Breast epithelium (tissue), 4 donors: ENCODE data around the gene SLX4IP. TPM values are rescaled to one million over a fixed set of nuclear protein-coding genes. Genes with fewer than 3 reads are reported as not detected.

Experiments
- DNase-seq, 2 donors: peaks; one replicate each; pipeline ENCODE4 v3.0.0-alpha.2; 2019; ENCODE audit warnings: low spot score in 2 of 2
- H3K27ac ChIP-seq, 2 donors: fragments of 200-600 bp; sonication (generic) in 1 of 2; one replicate each; pipeline ENCODE4 v1.5.1; 2016 to 2019; ENCODE audit warnings: mild to moderate bottlenecking in 1 of 2
- H3K27me3 ChIP-seq, 2 donors: fragments of 200-600 bp; sonication (generic) in 1 of 2; one replicate each; pipeline versions ENCODE4 v1.5.1 to v1.6.0; 2017 to 2019; ENCODE audit warnings: control low read depth in 1 of 2, mild to moderate bottlenecking in 1 of 2
- H3K36me3 ChIP-seq: fragments of 200-600 bp; one replicate; pipeline ENCODE4 v1.5.1; 2019
- H3K4me1 ChIP-seq, 2 donors: fragments of 200-600 bp; sonication (generic); one replicate each; pipeline ENCODE4 v1.5.1; 2016 to 2019; ENCODE audit warnings: control low read depth in 1 of 2
- H3K4me3 ChIP-seq, 3 donors: fragments of 200-600 bp; sonication (generic); 1 replicate in 2 of 3; 2 replicates in 1 of 3; pipeline ENCODE4 v1.5.1; 2016 to 2019; ENCODE audit warnings: mild to moderate bottlenecking in 3 of 3, moderate library complexity in 2 of 3
- H3K9me3 ChIP-seq, 2 donors: fragments of 200-600 bp; sonication (generic) in 1 of 2; one replicate each; pipeline ENCODE4 v1.5.1; 2016 to 2019; ENCODE audit warnings: control low read depth in 1 of 2
- POLR2A ChIP-seq: fragments of 450-650 bp; IDR thresholded peaks from one replicate; pipeline ENCODE4 v1.6.1; 2016; ENCODE audit warnings: antibody characterized with exemption, mild to moderate bottlenecking, moderate library complexity
- POLR2AphosphoS5 ChIP-seq, 3 donors: sonication (generic); formaldehyde crosslinking; IDR thresholded peaks; one replicate each; pipeline ENCODE4 v1.6.1; 2017; ENCODE audit warnings: antibody characterized with exemption in 3 of 3
- intact Hi-C: fragments of 100-400 bp; cut with DNase I; formaldehyde crosslinking; loops from one replicate; pipeline ENCODE4 v1.15.1; 2023; ENCODE audit warnings: low total_unique reads
- total RNA-seq, 3 donors: library from RNA; depleted of rRNA; stranded (reverse); fragments of >200 nt; gene quantifications; one replicate each; pipeline ENCODE4 v1.1.0, GENCODE V29; 2016
- TF ChIP-seq, protein P1 (sequence below), 3 donors: fragments of 450-650 bp; IDR thresholded peaks; one replicate each; pipeline ENCODE4 v1.5.1; 2016 to 2017; ENCODE audit warnings: antibody characterized with exemption in 3 of 3, mild to moderate bottlenecking in 3 of 3, moderate library complexity in 3 of 3

Gene SLX4IP
- total RNA-seq, 3 donors from 2014 or later, result 4.2 to 6.9 (median 5.9) TPM

DNA sequence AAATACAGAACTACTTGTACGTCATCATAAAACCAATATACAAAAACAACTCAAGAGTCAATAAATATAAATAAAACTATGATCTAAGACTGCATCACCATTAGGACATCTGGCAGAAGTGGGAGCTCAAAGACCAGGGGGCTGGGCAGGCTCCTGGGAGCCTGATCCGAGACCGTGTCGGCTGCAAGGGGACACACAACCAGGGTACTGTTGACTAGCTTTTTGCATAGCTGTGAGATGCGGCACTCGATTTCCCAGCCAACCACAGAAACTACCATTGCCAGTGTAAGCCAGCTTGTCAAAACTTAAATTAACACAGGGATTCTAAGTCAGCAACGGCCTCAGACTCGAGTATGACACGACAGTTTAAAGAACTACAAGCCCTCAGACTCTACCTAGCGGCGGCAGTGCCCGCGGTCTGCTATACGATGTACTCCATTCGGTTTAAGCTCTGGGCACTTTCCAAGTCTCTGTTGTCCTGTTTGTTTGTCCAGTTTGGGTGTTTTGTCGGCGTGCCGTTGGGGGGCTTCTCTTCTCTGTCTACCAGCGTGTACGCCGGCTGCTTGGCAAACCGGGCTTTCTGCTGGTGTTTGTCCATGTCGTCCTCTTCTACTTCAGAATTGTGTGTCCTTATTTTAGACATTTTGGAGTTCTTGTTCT, 204.1 kb downstream of the SLX4IP start:
- DNase-seq, result no peak
- H3K9me3 ChIP-seq, result no peaks in the 10 kb centered on the region
- H3K4me3 ChIP-seq, result no peak overlapping the region
- H3K36me3 ChIP-seq, result peaks cover 10% of the 10 kb centered on the region
- peak overlapping the region in 1 of 2 donors; percentile 58 for H3K27ac ChIP-seq
- intact Hi-C loops, result no loop called here
- TF ChIP-seq, protein P1, sequence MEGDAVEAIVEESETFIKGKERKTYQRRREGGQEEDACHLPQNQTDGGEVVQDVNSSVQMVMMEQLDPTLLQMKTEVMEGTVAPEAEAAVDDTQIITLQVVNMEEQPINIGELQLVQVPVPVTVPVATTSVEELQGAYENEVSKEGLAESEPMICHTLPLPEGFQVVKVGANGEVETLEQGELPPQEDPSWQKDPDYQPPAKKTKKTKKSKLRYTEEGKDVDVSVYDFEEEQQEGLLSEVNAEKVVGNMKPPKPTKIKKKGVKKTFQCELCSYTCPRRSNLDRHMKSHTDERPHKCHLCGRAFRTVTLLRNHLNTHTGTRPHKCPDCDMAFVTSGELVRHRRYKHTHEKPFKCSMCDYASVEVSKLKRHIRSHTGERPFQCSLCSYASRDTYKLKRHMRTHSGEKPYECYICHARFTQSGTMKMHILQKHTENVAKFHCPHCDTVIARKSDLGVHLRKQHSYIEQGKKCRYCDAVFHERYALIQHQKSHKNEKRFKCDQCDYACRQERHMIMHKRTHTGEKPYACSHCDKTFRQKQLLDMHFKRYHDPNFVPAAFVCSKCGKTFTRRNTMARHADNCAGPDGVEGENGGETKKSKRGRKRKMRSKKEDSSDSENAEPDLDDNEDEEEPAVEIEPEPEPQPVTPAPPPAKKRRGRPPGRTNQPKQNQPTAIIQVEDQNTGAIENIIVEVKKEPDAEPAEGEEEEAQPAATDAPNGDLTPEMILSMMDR (IDR thresholded peaks at IDR 0.05), result no peak
- TF ChIP-seq POLR2AphosphoS5 (IDR thresholded peaks at IDR 0.05) (no peak), POLR2A (no peak)
- no peaks in the 10 kb centered on the region for H3K27me3 ChIP-seq
- peaks cover 0 to 14% of the 10 kb centered on the region in 2 donors for H3K4me1 ChIP-seq

DNA sequence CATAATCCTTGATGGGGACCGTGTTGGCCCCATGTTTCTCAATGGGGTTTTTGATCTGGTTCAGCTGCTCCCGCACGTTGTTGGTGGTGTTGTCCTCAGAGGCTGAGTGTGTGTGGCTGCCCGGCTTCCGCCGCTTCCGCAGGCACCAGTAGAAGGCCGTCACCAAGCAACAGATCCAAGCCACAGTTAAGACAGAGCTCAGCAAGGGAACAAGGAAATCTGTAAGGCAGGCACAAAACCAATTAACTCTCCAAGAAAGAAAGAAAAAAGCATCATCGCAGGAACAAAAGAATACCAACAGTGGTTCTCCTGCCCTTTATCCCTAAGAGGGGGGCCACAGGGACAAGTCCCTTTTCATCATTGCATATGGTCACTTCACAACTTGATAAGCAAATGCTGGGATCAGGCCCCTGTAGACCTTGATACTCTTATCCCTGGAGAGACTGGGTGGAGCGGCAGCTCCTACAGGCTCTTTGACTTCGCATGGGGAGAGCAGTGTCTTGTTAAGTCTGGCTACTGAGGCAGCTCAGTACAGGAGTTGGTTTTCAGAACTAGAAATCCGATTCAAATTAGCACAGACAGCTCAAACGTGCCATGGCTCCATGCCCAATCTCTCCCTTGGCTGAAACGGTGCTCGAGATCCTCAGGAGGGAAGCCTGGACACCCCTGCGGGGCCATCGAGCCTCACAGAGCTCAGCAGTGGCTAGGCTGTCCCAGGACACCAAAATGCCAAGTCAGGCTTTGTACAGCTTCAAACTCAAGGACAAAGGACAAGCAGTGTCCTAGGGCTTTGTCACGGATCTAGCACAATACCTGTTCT, 204.8 kb downstream of the SLX4IP start:
- peak overlapping the region in 1 of 2 donors; percentile 58 for H3K27ac ChIP-seq
- no peak overlapping the region for H3K4me3 ChIP-seq
- peaks cover 16% of the 10 kb centered on the region for H3K36me3 ChIP-seq
- no peaks in the 10 kb centered on the region for H3K27me3 ChIP-seq
- TF ChIP-seq, protein P1 (IDR thresholded peaks at IDR 0.05), result no peak
- TF ChIP-seq POLR2A (no peak), POLR2AphosphoS5 (IDR thresholded peaks at IDR 0.05) (no peak)
- DNase-seq, result no peak
- intact Hi-C loops, result no loop called here
- H3K4me1 ChIP-seq, result peaks cover 0 to 14% of the 10 kb centered on the region in 2 donors
- no peaks in the 10 kb centered on the region for H3K9me3 ChIP-seq

DNA sequence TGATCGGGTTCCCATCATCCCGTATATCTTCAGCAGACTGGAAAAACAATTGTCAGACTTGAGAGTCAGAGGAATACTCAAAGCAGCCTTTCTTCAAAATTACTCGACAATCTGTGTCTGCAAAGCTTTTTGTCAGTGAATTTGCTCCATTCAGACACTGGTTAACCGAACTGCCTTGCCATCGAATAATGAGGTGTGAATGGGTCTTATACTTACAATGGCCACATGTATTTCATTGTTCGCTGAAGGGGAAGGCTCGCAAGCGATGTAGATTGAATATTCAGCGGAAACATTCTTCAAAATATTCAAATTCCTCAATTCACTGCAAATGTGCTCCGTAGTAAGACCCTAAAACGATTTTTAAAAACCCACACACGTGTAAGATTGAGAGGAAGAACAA, 205.8 kb downstream of the SLX4IP start:
- peaks cover 0 to 14% of the 10 kb centered on the region in 2 donors for H3K4me1 ChIP-seq
- peak overlapping the region in 1 of 2 donors; percentile 48 for H3K27ac ChIP-seq
- DNase-seq, result no peak
- peaks cover 22% of the 10 kb centered on the region for H3K36me3 ChIP-seq
- intact Hi-C loops, result no loop called here
- H3K27me3 ChIP-seq, result no peaks in the 10 kb centered on the region
- no peaks in the 10 kb centered on the region for H3K9me3 ChIP-seq
- TF ChIP-seq POLR2AphosphoS5 (IDR thresholded peaks at IDR 0.05), result no peak
- TF ChIP-seq POLR2A, result no peak
- TF ChIP-seq, protein P1 (IDR thresholded peaks at IDR 0.05), result no peak
- no peak overlapping the region for H3K4me3 ChIP-seq

DNA sequence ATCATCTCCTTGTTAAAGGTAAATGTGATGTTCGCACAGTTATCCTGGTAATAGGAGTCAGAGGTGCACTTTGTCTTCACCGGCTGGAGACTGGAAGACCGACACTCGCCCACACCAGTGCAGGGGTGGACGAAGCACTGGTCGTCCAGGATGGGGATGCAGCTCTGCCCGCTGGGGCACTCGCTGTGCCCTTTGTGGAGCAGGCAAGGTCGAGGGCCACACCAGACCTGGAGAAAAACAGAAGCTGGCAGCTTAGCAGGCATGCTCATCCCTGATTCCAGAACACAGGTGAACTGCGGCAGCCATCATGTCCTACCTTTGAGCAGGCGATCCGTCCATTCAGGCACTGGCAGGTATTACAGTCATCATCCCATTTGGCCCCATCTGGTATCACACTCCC, 206.4 kb downstream of the SLX4IP start:
- Histone ChIP-seq H3K9me3 (no peaks in the 10 kb centered on the region), H3K4me3 (no peak overlapping the region), H3K27me3 (no peaks in the 10 kb centered on the region), H3K36me3 (peaks cover 22% of the 10 kb centered on the region), H3K27ac (no peak overlapping the region), H3K4me1 (peaks cover 0 to 8% of the 10 kb centered on the region in 2 donors)
- intact Hi-C loops, result no loop called here
- DNase-seq, result no peak
- TF ChIP-seq POLR2A, result no peak

DNA sequence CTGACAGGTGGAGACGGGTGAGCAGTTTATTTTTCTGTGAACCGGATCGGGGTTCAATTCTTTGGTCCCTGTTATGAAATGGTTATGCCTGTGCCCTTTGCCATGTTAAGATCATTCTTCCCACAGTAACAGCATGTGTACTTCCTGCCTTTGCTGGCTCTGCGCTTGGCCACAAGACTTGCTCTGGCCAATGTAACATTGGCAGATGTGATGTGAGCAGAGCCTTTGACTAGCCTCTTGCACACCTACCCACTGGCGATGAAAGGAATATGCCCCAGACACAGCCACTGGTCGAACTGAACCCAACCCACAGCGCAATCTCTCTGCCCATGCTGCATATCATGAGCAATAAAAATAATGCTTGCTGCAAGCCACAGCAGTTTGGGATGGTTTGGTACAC, 206.8 kb downstream of the SLX4IP start:
- Histone ChIP-seq H3K27me3 (no peaks in the 10 kb centered on the region), H3K27ac (no peak overlapping the region), H3K4me3 (no peak overlapping the region), H3K36me3 (peaks cover 22% of the 10 kb centered on the region), H3K9me3 (no peaks in the 10 kb centered on the region), H3K4me1 (peaks cover 0 to 4% of the 10 kb centered on the region in 2 donors)
- intact Hi-C loops, result no loop called here
- DNase-seq, result no peak
- TF ChIP-seq, protein P1 (IDR thresholded peaks at IDR 0.05), result no peak
- TF ChIP-seq POLR2A, result no peak
- TF ChIP-seq POLR2AphosphoS5 (IDR thresholded peaks at IDR 0.05), result no peak
